Measurements from ENCODE around the gene TAS2R40.

Gene TAS2R40

DNA sequence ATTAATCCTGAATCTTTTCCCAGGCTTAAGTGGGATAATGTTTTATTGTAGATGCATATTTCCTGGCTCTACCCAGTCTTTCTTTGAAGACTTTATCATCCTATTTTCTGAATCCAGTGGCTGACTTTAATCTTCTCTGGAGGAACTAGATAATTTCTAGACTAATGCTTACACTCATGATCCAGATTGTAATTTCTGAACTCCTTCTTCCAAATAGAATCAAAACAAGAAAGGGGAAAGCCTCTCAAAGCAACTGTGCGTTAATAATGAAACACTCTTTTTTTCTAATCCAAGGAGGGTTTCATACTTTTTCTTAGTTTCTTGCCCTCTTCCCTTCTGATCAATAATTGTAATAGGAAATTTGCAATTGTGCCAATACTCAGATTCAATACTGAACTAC is 49.4 kb downstream of the TAS2R40 start:
- no peak overlapping the region for H3K9ac ChIP-seq (ENCODE audit: insufficient read length, low read depth)
- DNase-seq (ENCODE audit: low read depth, low spot score), result no peak
- H3K4me3 ChIP-seq (ENCODE audit: insufficient read length, low read depth), result no peak overlapping the region
- TF ChIP-seq YY1 (IDR thresholded peaks at IDR 0.05; ENCODE audit: insufficient read depth, insufficient read length), result no peak
- no peak for TF ChIP-seq ZNF274 (IDR thresholded peaks at IDR 0.05; ENCODE audit: low read depth, low read length)
- TF ChIP-seq SUZ12 (IDR thresholded peaks at IDR 0.05; ENCODE audit: extremely low read depth, insufficient read depth, insufficient read length), result no peak
- H3K27me3 ChIP-seq (ENCODE audit: insufficient read depth, insufficient read length), result no peaks in the 10 kb centered on the region
- H3K36me3 ChIP-seq (ENCODE audit: insufficient read depth, insufficient read length, low read length), result peaks cover 8% of the 10 kb centered on the region
- no peaks in the 10 kb centered on the region for H3K9me3 ChIP-seq (ENCODE audit: insufficient read depth, low read length)
- no peaks in the 10 kb centered on the region for H3K4me1 ChIP-seq (ENCODE audit: insufficient read depth, insufficient read length)

All from NT2/D1 (cell line).